ENCODE results near the gene RSBN1.
A peak's percentile ranks its signal among the peaks of the same experiment; 100 is the strongest.

Gene RSBN1

DNA sequence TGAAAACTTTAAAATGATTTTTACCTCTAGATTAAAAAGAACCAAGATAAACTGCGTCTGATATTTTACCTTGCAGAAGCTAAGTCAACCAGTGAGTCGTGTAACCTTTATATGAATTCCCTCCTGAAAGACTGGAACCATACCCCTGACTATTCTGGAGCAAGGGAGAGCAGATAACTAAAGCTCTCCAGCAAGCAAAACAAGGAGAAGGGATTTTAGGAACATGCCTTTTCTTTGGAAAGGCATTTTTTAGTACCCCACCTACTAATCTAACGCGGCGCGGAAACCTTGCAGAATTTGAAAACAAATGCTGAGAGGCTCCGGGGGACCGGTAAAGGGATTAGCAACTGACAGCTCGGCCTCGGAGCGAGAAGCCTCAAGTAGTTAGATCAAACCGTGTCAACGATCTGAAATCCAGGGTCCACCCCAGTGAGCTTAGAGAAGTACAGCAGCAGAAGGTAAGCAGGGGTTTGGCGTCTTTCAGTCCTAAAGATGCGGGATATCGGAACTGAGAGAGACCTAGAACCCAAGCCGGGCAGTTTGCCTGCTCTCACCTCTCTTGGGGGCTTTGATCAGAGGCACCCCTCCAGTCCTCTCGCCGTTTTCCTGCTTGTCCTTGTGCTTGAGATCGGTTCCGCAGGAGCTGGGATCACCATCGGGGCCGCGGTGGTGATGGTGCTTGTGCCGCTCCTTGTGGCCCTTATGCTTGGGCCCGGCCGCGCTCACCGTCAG, 954 bp downstream of the RSBN1 start:
- peak; percentile 74 for DNase-seq

DNA sequence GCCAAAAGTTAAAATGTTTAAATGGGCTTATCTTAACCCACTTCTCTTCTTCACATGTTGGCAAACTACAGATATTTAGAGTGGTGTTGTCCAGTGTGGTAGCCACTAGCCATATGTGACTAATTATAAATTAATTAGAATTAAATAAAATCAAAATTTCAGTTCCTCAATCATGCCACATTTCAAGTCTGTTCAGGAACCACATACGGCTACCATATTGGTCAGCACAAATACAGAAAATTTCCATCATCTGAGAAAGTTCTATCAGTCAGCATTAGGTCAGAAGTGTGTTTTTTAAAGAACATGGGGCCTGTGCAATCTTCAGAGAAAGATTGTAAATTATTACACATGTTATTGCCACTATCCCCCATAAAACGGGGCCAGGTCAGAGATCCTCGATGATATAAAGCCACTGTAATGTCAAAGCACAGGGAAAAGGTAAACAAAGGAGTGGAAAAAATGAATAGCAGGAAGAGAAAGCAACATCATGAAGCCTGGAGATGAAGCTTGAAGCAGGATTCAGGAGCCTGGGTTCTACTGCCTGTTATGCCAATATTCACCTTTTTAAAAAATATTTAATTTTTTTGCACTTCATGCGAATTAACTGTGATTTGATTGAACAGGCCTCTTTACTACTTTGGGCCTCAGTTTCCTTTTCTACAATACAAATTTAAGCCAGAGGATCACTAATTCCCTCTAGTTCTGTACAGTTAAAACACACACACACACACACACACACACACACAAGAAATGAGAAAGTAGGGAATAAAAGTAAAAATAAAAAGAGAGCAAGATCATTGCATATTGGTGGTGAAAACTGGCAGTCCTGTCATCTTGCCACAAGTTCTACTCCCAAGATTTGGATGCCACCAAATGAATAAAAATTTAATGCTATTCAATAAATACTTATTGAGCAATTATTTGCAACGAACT, 2.3 kb downstream of the RSBN1 start:
- peak; percentile 28 for DNase-seq

DNA sequence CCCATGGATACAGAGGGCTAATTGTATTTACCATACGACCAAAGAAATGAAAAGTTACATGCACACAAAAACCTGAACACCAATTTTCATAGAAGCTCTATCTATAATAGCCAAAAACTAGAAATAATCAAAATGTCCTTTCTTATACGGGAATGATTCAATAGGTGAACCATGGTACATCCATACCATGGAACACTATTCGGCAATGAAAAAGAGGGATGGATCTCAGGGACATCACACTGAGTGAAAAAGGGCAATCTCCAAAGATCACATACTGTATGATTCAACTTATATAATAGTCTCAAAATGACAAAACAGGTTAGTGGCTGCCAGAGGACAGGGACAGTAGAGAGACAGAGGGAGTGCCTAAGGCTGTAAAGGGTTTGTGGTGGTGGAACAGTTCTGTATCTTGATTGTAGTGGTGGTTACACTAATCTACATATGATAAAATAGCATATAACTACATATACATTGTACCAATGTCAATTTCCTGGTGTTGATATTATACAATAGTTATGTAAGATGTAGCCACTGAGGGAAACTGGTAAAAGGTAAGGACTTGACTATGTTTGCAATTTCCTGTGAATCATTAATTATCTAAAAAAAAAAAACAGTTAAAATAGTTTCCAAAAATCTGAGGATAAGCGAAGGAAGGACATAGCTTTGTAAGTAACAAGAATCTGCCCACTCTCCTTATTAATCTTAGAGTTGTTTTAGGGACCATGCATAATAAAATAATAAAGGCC, 3.7 kb downstream of the RSBN1 start:
- DNase-seq, result peak; percentile 28

DNA sequence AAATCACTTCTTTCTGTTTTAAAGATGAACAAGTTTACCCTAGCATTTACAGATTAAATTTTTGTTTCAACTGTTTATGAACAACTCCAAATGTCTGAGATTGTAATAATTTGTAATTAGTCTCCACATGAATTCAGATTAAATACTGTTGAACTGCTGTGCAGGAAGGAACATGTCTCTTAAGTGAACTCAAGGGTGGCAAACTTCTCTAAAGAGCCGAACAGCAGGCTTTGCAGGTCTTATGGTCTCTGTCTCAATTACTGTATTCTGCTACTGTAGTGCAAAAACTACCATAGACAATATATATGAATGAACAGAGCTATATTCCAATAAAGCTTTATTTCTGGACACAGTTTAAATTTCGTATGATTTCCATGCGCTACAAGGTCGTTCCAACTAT, 6.6 kb downstream of the RSBN1 start:
- no peak for DNase-seq

DNA sequence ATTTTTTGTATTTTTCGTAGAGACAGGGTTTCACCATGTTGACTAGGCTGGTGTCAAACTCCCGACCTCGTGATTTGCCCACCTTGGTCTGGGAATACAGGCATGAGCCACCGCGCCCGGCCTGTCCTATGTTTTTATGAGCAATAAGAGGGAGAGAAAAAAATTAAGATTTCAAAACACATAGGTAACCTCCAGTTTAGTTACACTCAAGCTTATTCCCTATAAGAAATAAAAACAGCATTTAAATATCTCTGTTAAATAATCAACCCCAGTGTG, 7.1 kb downstream of the RSBN1 start:
- DNase-seq, result no peak

DNA sequence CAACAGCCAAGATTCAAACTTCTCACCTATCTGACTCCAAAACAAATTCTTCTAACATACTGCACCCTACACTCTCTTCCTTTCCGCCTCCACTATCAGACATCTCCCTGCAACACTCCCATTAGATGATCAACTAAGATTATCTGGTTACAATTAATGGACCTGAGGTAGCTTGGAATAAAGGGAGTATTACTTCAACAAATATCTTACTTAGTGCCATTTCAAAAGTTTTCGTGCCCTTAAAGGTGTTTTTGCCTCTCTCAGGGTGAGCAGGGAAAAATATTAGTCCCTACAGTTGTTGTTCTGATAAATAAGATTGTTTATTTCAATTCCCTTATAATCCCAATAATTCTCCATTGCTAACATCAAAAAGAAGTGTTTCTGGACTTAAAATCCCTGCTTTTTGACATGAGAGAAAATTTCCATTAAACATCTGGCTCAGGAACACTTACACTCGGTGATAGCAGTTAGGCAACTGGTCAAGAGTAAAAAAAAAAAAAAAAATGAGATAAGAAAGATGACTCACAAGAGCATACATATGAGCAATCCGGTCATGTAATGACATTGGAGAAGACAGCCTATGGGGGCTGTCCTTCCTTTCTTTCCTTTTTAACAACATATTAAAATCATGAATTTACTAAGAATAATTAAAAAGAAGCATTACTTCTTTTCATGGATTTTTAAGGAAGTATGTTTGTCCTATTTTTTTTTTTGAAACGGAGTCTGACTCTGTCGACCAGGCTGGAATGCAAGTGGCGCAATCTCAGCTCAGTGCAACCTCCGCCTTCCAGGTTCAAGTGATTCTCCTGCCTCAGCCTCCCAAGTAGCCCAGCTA, 7.6 kb downstream of the RSBN1 start:
- DNase-seq, result peak; percentile 89

DNA sequence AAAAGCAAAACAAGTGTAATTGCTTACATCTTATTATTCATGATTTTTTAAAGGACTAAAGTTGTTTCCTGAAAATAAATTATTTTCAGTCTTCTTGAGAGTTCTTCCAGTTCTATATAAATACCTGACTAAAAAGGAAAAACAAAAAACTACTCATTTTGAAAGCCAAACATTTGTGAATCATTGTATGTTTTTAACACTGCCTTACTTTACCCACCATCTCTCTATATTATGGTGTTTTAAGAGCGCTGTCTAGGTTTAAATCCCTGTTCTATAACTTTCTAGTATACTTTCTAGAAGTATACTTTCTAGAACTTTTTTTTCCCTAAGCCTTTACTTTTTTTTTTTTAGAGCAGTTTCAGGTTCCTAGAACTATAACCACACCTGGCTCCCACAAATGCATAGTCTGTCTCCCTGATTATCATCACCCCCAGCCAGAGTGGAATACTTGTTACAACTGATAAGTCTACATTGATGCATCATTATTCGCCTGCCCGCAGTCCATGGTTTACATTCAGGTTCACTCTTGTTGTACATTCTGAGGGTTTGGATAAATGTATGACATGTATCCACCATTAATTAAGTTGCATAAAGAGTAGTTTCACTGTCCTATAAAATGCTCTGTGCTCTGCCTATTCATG, 9.8 kb downstream of the RSBN1 start:
- no peak for DNase-seq

DNA sequence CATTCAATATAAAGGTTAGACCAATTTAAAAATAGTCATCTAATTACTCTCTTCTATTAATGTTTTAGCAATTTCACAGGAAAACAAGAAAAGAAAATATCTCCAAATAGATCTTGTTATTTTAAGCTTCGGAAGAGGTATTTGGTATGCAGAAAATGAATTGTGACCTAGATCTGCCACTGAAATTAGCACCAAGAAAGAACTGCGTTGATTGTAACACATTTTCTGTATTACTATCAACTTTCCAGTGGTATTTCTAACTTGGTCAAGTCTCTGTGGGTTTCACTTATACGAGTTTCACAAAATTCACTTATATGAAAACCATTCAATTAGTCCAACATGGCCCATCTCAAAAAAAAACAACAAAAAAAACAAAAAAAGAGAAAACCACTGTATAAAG, 11.8 kb downstream of the RSBN1 start:
- DNase-seq, result no peak

DNA sequence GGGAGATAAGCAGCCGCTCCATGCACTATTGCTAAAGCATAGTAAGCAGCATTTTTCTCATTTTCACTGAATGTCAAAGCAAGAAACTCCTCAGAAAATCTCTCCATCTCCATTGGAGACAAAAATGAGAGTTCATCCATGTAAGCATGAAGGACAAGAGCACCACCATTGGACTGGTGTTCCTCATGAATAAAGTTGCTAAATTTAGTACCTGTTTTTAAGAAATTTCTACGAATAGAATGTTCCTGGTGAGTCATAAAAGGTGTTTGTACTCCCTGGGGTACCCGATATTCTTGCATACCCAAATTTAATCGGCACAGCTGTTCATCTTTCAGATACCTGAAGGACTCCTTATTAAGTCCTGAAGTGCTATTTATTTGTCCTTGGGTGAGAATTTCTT, 14.8 kb downstream of the RSBN1 start:
- DNase-seq, result no peak

DNA sequence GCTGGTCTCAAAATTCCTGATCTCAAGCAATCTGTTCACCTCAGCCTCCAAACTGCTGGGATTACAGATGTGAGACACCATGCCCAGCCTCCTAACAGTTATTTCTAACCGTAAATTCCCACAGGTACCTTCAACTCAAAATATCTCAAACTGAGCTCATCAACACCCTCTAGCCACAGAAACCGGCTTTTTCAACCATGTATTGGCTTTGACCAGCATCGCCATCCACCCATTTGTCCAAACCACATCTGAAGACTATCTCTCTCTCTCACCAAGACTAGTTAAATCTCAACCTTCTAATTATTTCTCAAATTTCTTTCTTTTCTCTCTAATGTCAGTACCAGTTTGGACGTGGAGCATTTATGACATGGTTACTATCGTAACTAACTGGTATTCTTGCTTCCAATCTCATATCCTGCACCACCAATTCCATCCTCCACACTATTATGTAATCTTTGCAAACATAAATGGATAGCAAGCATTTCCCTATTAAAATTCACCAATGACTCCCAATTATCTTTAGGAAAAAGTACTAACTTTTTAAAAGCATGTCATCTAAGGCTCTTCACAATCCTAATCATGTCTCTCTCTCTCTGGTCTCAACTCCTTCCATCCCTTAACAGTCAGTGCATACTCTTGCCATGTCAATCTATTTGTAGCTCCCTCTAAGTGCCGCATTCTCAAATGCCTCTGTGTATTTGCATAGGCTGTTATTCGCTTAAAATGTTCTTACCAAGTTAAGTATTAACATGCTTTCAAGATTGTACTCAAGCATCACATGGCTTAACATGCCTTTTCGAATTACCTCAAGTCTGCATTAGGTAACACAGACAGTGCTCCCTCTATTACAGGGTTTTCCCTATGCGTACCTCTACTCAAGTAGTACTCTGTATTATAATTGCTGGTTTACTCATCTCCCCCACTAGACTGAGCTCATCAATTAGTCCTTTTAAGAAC, 18.1 kb downstream of the RSBN1 start:
- DNase-seq, result no peak

DNA sequence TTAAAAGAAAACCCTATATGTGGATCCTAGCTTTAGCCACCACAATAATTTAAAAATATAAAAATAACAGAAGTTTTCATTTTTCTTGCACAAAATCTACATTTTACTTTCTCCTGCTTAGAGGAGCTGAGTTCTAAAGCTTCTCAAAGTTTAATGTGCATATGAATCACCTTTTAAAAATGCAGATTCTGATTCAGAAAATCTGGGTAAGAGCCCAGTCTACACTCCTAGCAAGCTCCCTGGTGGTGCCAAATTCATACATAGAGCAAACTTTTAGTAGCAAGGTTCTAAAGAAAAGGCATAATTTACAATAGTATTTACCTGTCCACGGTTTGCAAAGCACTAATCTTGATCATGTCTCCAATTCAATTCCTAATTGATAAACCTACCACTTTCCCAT, 19.3 kb downstream of the RSBN1 start:
- DNase-seq, result no peak

DNA sequence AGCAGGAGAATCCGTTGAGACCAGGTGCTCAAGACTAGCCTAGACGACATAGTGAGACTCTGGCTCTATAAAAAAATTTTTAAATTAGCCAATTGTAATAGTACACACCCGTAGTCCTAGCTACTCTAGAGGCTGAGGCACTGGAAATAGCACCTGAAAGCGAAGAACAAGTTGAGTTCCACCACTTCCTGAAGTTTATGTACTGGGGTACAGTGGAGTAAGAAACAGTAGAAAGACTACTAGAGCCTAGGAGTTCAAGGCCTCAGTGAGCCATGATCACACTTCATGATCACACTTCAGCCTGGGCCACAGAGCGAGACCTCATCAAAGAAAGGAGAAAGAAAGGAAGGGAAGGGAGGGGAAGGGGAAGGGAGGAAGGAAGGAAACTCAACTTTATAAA, 19.8 kb downstream of the RSBN1 start:
- DNase-seq, result no peak

DNA sequence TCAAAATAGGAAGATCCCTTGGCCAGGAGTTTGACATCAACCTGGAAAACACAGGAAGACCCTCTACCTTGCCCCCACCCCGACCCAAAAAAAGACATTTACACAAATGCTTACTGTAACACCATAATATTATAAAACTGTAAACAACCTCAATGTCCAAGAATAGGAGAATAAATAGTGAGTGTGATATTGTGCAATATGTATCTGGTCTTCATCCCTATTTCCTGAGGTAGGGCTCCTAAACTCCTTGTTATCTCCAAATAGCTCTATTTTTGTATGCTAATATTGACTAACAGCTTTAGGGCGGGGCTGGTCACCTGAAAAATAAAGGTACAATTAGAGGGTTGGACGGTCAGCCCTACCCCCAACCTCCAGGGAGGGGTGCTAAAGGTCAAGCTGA, 23.5 kb downstream of the RSBN1 start:
- DNase-seq, result no peak

DNA sequence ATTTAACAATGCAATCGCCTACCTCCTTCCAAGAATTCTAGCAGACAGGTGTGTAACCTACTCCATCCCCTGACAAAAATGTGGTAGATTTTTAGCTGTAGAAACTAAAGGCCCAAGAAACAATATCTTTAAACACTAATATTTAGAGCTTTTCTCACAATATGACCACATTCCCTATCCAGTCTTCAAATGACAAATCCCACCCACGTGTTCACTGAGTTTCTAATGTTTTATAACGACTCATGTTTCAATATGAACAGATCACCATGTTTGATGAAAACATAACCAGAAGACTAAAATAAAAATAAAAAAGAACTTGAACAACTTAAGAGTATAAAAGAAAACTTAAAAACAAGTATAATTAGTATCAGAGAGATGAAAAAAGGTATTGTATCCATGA, 24.6 kb downstream of the RSBN1 start:
- DNase-seq, result no peak

DNA sequence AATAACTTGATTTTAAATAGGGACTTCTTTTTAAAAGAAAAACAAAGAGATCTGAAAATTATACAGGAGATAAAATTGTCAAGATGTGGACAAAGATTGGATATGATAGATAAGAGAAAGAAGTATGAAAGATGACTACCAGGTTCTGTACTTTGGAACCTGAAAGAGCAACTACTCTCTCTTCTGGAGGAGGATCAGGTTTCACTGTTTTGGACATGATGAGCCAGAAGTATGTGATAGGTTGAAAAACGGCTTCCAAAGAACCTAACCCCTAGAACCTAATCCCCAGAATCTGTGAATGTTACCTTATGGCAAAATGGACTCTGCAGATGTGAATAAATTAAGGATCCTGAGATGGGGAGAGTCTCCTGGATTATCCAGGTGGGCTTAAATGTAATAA, 26.2 kb downstream of the RSBN1 start:
- peak; percentile 37 for DNase-seq

DNA sequence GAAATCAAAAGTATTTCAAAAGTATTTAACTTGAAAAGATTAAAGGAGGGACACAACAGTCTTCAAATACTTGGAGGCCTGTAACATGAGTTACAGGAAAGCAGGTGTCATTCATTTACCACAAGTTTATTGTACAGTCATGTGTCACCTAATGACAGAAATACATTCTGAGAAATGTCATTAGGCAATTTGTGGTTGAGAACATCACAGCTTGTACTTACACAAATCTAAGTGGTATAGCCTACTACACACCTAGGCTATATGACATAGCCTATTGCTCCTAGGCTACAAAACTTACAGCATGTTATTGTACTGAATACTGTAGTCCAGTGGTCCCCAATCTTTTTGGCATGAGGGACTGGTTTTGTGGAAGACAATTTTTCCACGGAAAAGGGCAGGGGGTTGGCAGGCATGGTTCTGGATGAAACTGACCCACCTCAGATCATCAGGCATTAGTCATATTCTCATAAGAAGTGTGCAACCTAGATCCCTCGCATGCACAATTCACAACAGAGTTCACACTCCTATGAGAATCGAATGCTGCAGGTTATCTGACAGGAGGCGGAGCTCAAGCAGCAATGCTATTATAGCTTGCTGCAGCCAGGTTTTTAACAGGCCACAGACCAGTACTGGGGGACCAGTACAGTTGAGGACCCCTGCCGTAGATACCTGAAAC, 28.0 kb downstream of the RSBN1 start:
- peak; percentile 58 for DNase-seq

DNA sequence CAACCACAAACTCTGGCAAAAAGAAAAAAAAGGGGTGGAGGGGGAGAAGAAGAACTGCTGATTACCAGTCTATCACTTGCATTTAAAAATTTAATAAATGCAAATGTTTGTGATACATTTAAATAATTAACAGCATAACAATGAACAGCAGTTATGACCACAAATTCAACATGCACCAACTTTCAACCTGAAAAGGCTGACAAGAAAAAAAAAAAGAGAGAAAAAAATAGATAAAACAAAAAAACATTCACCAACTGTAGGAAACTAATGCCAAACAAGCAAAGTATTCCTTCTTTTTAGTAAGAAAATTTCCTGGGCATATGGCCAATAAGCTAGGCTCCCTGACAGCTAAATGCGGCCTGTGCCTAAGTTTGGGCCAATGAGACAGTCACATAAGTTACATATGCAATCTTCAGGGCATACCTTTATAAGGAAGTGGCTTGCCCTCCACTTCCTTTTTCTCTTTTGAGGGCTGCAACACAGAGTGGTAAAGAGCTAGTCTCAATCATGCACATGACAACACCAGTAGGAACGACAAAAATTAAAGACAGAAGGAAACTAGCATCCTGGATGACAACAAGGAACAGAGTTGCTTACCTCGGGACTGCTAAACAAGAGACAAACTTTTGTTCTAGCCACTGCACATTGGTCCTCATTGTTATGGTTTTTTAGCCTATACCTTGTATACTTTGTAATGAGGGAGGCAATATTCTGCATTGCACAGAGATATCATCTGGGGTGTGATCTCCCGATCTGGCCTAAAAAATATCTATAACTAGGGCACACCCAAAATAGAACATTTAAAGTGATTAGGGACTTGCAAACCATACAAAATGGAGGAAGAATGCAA, 28.8 kb downstream of the RSBN1 start:
- DNase-seq, result peak; percentile 94

DNA sequence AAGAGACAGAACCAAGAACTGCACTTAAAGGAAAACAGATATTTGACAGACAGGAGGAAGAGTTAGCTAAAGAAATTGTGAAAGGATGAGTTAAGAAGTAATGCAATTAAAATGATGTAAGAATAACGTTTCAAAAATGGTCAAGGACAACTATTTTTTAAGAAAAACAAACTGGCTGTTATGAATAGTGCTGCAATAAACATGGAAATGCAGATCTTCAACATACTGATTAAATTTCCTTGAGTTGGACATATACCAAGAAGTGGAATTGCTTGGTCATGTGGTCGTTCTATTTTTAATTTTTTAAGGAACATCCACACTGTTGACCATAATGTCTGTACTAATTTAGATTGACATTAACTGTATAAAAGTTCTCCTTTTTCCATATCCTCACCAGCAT, 29.9 kb downstream of the RSBN1 start:
- DNase-seq, result peak; percentile 33

DNA sequence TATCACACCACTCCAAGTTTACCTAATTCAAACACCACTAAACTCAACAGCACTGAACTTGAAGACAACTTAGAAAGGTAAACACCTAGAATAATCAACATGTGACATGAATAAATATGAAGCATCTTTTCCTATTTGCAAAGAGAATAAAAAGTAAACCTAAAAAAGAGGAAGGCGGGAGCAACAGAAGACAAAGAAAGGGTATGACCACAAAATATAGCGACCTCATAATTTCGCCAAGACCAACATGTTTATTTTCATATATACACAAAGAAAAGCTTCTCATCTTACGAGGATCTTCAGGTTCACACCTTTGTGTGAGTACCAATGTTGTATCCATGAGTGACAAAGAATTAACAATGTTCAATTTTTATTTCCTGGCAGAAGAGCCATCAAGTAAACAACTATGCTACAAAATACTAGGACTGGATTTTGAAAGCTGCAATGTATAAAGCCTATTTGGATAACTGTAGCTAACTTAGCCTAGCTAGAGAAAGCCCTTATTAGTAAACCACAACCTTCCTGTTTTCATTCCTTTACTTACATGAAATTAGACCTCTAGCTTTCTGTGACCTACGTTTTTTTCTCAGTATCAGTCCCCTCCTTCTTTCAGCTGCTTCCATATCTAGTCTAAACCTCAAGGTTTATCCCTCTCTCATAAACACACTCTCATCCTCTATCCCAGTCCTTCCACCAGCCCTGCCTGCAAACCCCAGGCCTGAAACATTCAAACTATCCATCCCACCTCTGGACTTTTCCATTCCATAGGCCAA, 31.7 kb downstream of the RSBN1 start:
- peak; percentile 78 for DNase-seq

Measured in OCI-M1 (cell line).